ENCODE results near the gene WNT7A. TPM values are rescaled to one million over a fixed set of nuclear protein-coding genes. Genes with fewer than 3 reads are reported as not detected.

WNT7A gene
- total RNA-seq, 1 experiment from 2014 or later = not detected

- DNase-seq (ENCODE audit: low spot score) = no peak
Measured at GRCh38 chr3:13846238-13846637, 33.6 kb downstream of the WNT7A start.

- DNase-seq (ENCODE audit: low spot score) = no peak
Measured at GRCh38 chr3:13845806-13846205, 34.1 kb downstream of the WNT7A start.

- DNase-seq (ENCODE audit: low spot score) = no peak
Measured at GRCh38 chr3:13844911-13845310, 35.0 kb downstream of the WNT7A start.

- no peak for DNase-seq (ENCODE audit: low spot score)
Measured at GRCh38 chr3:13844286-13844685, 35.6 kb downstream of the WNT7A start.

- no peak for DNase-seq (ENCODE audit: low spot score)
Measured at GRCh38 chr3:13843351-13843750, 36.5 kb downstream of the WNT7A start.

GRCh38 chr3:13842226-13842625, 37.6 kb downstream of the WNT7A start:
- no peak for DNase-seq (ENCODE audit: low spot score)

GRCh38 chr3:13841826-13842225, 38.0 kb downstream of the WNT7A start:
- no peak for DNase-seq (ENCODE audit: low spot score)

GRCh38 chr3:13841141-13841540, 38.7 kb downstream of the WNT7A start:
- DNase-seq (ENCODE audit: low spot score) = no peak

GRCh38 chr3:13840456-13840855, 39.4 kb downstream of the WNT7A start:
- no peak for DNase-seq (ENCODE audit: low spot score)

- DNase-seq (ENCODE audit: low spot score) = no peak
Measured at GRCh38 chr3:13839726-13840340, 40.0 kb downstream of the WNT7A start.

- DNase-seq (ENCODE audit: low spot score) = no peak
Measured at GRCh38 chr3:13839253-13839652, 40.6 kb downstream of the WNT7A start.

- no peak for DNase-seq (ENCODE audit: low spot score)
Measured at GRCh38 chr3:13838421-13838820, 41.5 kb downstream of the WNT7A start.

- no peak for DNase-seq (ENCODE audit: low spot score)
Measured at GRCh38 chr3:13837751-13838150, 42.1 kb downstream of the WNT7A start.

GRCh38 chr3:13836658-13837587, 42.9 kb downstream of the WNT7A start:
- no peak for DNase-seq (ENCODE audit: low spot score)

- no peak for DNase-seq (ENCODE audit: low spot score)
Measured at GRCh38 chr3:13835246-13835645, 44.6 kb downstream of the WNT7A start.

- no peak for DNase-seq (ENCODE audit: low spot score)
Measured at GRCh38 chr3:13834258-13835035, 45.4 kb downstream of the WNT7A start.

- no peak for DNase-seq (ENCODE audit: low spot score)
Measured at GRCh38 chr3:13833506-13834257, 46.2 kb downstream of the WNT7A start.

- no peak for DNase-seq (ENCODE audit: low spot score)
Measured at GRCh38 chr3:13832130-13832529, 47.7 kb downstream of the WNT7A start.

GRCh38 chr3:13831386-13831996, 48.4 kb downstream of the WNT7A start:
- DNase-seq (ENCODE audit: low spot score) = no peak

- no peak for DNase-seq (ENCODE audit: low spot score)
Measured at GRCh38 chr3:13829311-13829710, 50.6 kb downstream of the WNT7A start.

Data from A172 (cell line).